HG03565 (cell line): ENCODE results near the gene UBE3D.
"Not testable (repeated sequence)": the region's sequence is repeated elsewhere in the genome, so short reads cannot be mapped to it uniquely, and the experiment has no call there.

Experiments used
- ATAC-seq: cut with Tn5 transposase; IDR thresholded peaks from one replicate; pipeline ENCODE4 v1.9.1; 2021; ENCODE audit warnings: mild to moderate bottlenecking, moderate library complexity; ENCODE audit not compliant: unreplicated experiment

Gene UBE3D

DNA sequence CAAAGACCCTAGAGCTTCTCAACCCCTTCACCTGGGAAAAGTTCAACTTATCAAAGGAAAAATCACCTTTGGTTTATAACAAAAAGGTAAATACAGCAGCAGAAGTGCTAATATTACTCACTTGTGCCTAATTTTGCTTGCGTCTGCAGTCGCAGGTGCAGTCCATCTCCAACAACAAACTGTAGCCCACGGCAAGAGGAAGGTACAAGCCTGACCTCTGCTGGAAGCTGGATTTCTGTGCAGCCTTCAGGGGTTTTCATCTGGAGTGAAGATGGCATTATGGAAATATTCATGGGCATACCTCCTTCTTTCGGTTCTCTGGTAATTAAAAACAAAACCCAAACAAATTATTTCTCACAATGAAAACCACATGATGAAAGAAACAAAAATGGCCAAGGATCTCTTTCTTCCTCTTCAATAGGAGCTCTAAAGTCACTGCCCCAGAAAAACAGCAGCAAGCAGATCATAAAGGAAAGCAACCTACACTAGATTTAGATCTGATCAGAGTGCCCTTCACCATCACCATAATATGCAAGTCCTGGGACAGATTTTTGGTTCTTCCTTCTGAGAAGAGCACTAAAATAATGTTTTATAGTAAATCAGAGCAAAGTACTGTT lies 7.8 kb downstream of the UBE3D start:
- ATAC-seq: peak; percentile 85

DNA sequence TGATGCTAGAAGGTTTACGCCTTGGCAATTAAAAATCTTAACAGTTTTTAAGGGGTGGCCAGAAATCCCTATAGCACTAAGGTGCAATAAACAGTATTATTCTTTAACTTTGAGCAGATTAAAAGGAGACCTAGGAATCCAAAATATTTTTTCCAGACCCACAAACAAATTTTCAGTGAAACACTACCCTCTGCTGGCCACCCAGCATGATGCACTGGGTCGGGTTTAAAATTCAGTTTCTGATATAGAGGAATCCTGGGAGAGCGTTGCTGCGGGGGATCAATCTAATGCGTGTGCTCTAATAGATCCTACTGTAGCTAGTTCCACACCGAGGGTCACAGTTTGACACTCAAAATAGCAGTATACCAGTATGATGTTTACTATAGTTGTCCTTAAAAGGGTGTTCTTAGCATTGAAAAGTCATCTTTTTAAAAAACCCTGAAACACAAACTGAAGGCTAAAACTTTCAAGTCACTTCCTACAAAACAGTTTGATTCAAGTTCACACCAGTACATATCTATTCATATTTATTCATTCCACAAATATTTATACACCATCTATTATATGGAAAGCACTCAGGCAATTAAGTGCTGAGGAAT lies 10.2 kb downstream of the UBE3D start:
- no peak for ATAC-seq

DNA sequence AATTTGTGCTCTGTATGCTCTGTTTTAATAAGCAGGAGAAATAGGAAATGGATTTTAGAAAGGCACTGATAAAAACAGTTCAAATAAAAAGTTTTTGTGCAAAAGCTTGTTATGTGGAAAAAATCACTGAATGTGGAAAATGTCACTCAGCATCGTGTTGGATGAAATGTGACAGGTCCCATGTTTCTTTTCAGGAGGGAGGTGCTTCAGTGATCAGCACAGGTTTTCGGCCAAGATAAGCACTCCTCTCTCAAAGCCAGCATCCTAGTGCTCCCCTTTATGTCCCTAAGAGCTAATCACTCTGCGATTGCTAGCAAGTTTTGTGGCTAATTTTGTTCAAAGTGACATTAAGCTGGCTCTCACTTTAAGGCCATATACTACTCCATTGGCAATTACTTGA lies 12.0 kb downstream of the UBE3D start:
- no peak for ATAC-seq

DNA sequence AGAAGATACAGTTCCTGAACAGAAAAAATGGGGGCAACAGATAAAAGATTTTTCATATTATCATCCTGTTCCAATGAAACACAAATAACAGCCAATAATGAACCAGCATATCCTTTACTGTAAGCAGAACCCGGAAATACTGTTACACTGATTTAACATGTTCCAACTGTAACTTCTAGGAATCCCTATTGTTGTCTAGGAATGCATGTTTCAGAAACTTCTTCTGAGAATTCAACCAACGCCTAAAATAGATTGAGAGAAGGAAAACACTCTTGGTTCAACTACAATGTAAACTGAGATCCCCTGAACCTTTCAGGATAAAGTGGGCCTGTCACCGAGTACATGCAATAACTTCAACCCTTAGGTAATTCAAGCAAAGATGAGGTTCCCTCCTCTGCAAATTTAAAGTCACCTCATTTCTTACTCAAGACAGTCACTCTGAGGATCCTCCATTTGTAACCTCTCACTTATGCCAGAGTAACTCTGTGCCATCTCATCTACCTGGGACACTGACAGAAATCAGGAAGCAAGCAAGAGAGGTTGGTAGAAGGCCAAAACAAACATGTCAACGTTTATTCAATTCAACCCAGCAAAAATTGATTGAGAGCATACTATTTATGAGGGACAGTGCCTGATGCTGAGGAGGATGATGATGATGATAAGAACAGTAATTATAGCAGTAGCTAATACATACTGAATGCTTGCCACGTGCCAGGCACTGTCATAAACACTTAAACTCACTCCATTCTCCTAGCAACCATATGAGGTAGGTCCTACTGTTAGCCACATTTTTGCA lies 14.1 kb downstream of the UBE3D start:
- no peak for ATAC-seq

DNA sequence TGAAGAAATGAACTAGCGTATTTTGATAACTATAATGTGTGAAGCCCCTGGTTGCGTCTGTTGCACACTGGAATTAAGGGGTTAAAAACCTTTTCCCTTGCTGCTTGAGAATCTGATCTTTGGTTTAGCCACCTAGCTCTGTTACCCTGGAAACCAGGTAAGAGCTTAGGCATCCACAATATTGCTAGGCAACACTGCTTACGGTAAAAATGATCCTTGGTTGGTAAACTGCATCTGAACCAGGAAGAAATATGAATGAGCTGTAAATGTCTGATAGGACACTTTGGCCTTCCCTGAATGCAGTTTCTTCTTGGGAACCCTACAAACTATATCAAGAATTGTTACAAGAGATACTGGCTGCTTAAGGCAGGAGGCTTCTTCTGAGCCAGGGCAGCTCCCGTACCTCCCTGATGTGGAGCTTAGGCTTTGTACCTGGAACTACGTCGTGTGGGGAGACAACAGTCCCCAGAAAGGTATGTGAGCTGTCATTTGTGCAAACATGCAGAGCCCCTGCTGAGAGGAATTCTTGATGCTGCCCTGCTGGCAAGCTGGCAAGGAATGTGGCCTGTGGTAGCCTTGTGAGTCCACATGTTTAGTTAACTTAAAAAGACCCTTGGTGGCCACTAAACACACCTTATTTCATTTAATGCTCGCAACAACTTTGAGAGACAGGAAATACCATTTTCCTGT lies 18.4 kb downstream of the UBE3D start:
- ATAC-seq: no peak

DNA sequence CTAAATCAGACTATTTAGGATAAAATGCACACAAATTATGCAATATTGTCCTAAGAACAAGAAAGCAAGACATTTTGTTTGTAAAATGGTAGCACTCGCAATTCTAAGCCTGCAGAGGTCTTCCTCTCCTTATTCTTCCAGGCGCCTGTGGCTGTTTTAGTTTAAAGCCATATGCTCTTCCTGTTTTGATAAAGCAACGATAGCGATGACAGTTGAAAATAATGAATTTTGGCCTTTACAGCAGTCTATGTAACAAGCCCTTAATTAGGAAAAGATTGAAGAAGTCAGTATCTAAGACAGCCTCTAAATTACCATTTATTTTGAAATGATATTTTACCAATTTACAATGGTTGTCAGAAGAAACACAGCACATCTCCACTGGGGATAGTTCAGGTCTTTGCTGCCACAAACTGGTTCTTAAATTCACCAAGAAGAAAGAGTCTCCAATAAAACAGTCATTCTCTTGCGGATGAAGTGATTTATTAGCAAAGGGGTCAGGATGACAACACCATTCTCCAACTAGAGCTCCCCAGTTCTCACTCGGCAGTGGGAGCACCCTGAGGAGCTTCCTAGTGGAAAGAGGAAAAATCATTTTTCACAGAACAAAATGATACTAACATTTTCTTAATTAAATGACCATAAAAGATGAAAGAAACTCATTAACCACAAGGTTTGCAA lies 21.4 kb downstream of the UBE3D start:
- no peak for ATAC-seq

DNA sequence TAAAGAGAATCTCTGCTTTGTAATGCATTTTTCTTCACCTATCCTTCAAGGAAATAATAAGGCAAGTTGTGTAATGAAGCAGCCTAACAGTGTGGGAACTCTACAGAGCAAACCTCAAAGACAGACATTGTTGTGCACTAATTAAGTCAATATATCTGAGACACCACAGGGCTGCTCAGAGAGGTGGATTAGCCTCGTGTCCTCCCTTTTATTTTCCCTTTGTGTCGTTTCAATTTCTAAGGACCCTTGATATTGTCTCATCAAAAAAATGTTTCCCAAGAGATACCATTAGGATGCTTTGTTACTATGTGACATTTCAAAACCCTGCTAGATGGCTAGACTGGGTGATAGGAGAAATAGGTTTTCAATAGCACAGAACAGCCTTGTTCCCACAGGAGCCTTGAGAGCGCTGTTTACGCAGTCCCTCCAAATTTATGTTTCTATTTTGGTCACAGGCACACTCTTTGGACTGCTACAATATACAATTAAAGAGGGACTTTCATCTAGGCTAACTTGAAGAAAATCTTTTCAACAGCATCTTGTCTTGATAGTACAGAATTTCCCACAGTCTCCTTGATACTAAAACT lies 23.1 kb downstream of the UBE3D start:
- ATAC-seq: no peak

DNA sequence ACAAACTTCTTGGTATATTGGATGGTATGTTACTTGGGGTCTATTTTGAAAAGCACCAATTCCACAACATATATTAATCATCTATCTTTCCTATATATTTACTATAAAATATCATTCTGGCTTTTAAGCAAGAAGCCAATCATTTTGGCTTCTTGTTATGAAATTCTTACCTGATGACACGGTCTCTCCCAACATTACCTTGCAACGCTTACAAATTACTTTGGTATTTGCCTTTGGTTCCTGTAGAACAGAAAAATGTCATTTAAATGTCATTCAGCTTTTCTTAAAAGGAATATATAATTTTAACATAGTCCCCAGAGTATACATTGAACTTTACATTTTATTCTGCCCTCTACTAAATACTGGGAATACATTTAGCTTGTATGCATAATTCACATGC lies 27.4 kb downstream of the UBE3D start:
- ATAC-seq: no peak

DNA sequence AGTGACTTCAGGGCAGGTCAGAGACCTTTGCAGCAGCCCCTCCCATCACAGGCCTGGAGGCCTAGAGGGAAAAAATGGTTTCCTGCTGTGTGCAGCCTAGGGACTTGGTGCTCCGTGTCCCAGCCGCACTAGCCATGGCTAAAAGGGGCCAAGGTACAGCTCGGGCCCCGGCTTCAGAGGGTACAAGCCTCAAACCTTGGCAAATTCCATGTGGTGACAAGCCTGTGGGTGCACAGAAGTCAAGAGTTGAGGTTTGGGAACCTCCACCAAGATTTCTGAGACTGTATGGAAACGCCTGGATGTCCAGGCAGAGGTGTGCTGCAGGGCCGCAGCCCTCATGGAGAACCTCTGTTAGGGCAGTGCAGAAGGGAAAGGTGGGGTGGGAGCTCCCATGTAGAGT lies 34.0 kb downstream of the UBE3D start:
- ATAC-seq: no peak

DNA sequence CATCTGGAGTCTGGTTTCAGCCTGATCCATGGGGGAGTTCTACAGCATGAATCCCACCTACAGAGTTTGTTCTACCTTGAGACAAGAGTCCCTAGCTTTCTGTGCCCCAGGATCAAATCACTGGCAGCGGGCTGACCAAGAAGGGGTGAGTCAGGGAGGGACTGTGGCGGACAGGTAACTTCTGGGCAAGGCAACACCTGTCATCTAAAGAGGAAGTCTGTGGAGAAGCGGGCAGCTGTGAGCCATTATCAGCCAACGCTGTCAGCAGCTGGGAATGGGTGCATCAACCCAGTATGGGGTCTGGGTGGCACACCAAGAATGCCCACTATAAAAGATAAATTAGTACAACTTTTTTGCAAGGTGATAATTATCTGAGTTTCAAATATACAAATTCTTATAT lies 45.9 kb downstream of the UBE3D start:
- no peak for ATAC-seq

DNA sequence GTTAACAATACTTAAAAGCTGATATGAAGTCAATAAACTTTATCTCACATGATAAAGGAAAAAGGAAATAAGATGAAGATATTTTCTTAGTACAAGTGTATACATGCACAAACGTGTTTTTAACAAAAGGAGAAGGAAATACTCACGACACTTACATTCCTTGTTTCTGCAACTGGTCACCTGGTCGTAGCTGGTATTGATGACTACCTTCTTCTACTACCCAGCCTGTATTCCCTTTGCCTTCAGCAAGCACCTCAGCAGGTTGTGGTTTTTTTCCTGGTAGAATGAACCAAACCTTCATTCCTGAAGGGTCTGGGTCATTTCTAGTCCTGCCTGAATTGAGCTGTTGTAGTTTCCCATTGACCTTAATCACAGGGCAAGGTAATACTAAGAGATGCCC lies 54.5 kb downstream of the UBE3D start:
- ATAC-seq: not testable (repeated sequence)

DNA sequence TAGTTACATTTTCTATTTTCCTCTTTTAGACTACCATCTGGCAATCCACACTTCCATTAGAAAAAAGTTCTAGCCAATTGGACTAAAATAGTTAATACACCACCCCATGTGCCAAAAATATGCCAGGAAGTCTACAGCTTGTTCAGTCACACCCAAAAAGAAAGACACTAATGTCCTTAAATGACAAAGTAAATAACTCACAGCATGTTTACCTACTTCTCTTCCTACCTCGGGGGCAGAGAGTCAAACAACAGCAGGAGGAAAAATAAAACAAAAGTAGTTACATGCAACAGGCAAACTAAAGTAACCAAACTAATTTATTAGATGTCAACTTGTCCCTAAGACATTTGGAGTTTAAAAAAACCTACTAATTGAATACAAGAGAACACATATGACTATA lies 57.0 kb downstream of the UBE3D start:
- no peak for ATAC-seq

DNA sequence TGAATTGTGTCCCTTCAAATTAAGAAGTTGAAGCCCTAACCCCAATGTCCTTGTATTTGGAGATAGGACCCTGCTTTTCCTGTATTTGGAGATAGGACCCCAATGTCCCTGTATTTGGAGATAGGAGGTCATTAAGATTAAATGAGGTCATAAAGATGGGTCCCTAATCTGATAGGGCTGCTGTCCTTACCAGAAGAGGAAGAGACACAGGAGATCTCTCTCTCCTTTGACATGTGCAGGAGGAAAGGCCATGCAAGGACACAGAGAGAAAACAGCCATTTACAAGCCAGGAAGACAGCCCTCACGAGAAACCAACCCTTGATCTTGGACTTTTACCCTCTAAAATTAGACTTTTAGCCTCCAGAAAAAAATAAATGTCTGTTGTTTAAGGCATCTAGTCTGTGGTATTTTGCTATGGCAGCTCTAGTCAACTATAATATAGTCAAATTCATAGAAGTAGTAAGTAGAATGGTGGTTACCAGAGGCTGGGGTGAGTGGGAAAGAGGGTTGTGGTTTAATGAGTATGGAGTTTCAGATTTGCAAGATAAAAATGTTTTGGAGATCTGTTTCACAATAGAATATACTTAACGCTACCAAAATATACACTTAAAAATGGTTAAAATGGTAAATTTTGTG lies 59.3 kb downstream of the UBE3D start:
- ATAC-seq: no peak

DNA sequence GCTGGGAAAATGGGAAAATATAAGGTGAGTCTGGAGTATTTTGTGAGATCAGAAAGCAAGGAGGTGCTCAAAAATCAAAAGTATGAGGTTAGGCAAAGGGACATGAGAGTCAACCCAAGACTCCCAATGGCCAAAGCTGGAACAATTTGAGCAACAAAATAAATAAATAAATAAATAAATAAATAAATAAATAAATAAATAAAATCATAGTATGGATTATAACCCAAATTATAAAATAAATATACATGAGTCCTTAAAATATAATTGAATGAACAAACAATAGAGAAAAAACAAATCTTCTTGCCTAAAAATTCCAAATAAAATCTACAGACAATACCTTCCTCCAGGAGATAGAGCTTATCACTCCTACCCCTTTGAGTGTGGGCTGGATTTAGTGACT lies 69.5 kb downstream of the UBE3D start:
- ATAC-seq: no peak

DNA sequence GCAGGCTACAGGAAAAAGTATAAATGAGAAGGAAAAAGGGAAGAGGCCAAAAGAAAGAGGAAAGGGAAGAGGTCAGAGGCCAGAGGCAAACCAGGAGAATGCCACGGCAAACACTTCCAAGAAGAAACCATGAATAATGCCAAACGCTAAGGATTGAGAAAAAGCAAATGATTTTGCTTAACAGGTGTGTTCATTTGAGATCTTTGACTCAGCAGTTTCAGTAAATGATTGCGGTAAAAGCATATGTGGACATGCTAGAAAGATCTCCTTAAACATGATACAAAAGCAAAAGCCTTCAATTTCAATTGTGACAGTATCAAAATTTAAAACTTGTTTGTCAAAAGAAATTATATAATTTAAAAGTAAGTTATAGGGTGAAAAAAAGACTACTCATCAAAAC lies 70.6 kb downstream of the UBE3D start:
- no peak for ATAC-seq

DNA sequence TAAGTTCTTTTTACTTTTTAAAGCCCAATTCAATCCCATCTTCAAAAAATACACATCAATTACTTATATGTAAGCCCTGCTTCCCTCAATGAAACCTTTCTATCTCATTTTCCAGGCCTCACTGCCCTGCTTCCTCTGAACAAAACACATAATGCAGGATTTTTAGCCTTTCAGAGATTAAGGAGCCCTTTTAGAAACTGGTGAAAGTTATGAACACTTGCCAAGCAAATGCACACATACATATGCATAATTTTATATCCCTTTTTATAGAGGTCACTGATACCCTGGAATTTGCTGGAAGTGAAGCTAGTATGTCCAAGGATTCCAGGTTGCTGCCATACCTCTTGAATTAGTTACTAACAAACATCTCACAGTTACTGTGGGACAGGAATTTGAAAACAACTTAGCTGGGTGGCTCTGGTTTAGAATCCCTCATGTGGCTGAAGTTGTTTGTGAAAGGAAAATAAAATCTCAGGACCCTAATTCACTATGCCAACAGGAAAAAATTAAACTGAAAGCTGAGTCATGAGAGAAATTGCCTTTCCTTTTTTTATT lies 75.8 kb downstream of the UBE3D start:
- no peak for ATAC-seq

DNA sequence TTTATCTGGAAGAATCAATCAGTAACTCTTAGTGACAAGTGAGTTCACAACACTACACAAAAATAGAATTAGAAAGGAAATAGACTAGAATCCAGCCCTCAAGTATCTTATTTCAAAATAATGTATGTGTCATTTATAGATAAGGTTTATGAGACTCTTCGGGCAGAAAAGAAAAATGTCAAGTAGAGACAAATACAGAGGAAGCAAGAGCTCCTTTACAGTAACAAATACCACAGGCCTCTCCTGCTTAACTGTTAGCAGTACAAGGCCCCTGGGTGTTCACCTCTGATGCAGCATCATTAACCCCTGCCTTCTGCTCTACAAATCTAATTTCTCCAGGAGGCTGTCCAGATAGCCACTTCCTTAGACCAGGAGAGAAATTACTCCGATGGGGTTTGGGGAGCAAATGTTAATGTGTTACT lies 76.7 kb downstream of the UBE3D start:
- ATAC-seq: no peak

DNA sequence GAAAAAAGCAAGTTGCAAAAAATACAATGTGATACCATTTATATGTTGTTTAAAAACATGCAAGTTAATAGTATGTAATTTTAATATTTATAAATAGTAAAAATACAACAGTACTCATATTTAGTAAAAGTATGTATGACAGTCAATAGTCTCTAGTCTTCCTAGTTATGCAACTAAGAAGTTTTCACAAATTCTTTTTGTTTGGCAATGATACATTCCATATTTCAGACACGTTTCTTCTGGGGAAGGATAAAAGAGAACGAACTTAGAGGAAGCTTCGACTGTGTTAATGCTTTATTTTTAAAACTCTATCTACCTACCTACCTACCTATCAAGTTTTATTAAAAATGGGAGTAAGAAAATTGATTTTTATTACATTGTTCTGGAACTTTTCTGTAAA lies 77.7 kb downstream of the UBE3D start:
- no peak for ATAC-seq

DNA sequence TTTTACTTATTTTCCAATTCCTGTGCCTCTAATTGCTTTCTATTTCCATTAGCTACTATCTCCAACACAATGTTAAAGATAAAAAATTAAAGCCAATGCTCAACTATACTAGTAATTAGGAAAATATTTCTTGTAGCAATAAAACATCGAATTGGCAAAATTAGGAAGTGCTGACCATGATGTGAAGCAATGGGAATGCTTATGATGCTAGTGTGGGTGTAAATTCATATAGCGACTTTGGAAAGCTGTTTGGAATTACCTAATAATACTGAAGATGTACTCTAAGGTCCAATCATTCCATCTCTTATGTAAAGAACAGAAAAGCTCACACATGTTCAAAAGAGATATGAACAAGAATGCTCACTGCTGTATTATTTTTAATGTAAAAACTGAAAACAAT lies 78.2 kb downstream of the UBE3D start:
- ATAC-seq: no peak

DNA sequence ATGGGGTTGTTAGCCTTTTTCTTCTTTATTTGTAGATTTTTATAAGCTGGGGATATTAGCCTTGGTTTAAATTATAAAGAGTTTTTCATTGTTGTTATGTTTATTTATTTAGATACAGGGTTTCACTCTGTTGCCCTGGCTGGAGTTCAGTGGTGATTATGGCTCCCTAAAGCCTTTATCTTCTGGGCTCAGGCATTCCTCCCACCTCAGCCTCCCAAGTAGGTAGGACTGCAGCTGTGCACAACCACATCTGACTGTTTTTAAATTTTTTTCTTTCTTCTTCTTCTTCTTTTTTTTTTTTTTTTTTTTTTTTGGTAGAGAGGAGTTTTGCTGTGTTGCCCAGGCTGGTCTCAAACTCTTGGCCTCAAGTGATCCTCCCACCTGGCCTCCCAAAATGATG lies 80.9 kb downstream of the UBE3D start:
- ATAC-seq: no peak
